Osteocyte (in vitro differentiated cells): ENCODE results near the gene DPY30. TPM values are rescaled to one million over a fixed set of nuclear protein-coding genes. Genes with fewer than 3 reads are reported as not detected.
A peak's percentile ranks its signal among the peaks of the same experiment; 100 is the strongest.

ENCODE experiments used
- DNase-seq: peaks from one replicate; pipeline ENCODE4 v3.0.0; 2021; ENCODE audit warnings: mixed read lengths; ENCODE audit not compliant: unreplicated experiment; ENCODE audit errors: extremely low spot score
- H3K27ac Mint-ChIP-seq: one replicate; pipeline ENCODE4 v1.8.0; 2021; ENCODE audit warnings: mild to moderate bottlenecking, mixed read lengths; ENCODE audit not compliant: unreplicated experiment
- H3K27me3 Mint-ChIP-seq: one replicate; pipeline ENCODE4 v1.8.0; 2021; ENCODE audit warnings: mixed read lengths; ENCODE audit not compliant: unreplicated experiment
- H3K36me3 Mint-ChIP-seq: one replicate; pipeline ENCODE4 v1.8.0; 2021; ENCODE audit warnings: mixed read lengths; ENCODE audit not compliant: unreplicated experiment
- H3K4me1 Mint-ChIP-seq: one replicate; pipeline ENCODE4 v1.8.0; 2021; ENCODE audit warnings: mixed read lengths; ENCODE audit not compliant: unreplicated experiment
- H3K4me3 Mint-ChIP-seq: one replicate; pipeline ENCODE4 v1.8.0; 2021; ENCODE audit warnings: mild to moderate bottlenecking, moderate library complexity, mixed read lengths; ENCODE audit not compliant: unreplicated experiment
- H3K9me3 Mint-ChIP-seq: one replicate; pipeline ENCODE4 v1.8.0; 2021; ENCODE audit warnings: mixed read lengths; ENCODE audit not compliant: unreplicated experiment
- long read RNA-seq: library from polyadenylated mRNA; unstranded; transcript quantifications from one replicate; pipeline ENCODE4 v2.0.0, GENCODE V29; 2021
- total RNA-seq: library from RNA; stranded (reverse); gene quantifications from 2 replicates; pipeline ENCODE4 v1.2.1, GENCODE V29; 2021
- TF ChIP-seq, protein P1 (sequence below): fragments of 200-600 bp; sonication (generic); IDR thresholded peaks from 2 replicates; pipeline ENCODE4 v1.5.0; 2021; ENCODE audit warnings: antibody characterized with exemption, mild to moderate bottlenecking, moderate library complexity

The DPY30 gene
- total RNA-seq: 54.1 and 56.4 TPM in 2 replicates
- long read RNA-seq, transcript DPY30-202 (5 exons, 708 nt): major isoform, 24 of 28 reads
- long read RNA-seq, partial matches to known transcripts: 0 of 28 reads
- long read RNA-seq, other reads (novel, unspliced or antisense): 4 of 28 reads

DNA sequence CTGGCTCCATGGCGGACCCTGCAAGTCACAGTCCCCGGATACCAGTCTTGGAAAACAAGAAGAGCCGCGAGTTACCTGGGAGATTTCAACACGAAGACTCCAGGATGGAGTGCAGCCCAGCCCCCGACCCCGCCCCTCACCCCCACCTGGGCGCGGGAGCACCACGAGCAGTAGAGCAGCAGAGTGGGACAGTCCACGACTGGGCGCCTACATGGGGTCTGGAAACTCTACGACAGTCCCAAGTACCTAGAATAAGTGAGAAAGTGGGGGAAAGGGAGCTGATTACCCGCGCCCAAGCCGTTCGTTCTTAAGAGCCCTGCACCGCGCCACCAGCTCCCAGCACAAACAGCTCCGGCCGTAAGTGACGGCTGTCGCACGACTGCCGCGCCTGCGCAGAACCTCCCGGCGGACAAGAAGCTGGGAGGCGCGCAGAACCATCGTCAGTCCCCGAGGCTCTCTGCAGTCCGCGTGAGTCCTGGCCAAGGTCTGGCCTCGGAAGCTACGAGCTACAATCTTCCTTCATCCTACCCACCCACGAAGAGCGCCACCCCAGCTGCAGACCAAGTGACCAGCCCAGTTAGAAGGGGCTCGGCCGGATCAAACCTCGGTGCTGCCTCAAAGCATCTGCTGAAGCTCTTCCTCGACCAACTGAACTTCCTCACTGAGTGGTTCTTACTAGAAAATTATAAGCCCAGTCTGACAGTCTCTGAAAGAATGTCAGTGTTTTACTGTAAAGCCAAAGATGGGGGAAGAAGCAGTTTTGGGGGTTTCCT is at the start of gene DPY30:
DPY30 (minus strand) TSS at position 359 of the 773 bp plus-strand sequence; CDS start at position 10, 349 bp downstream.
- Mint-ChIP-seq H3K4me1 (peaks cover 12% of the 10 kb centered on the region), H3K27ac (peak within 1 kb of the TSS; percentile 97), H3K36me3 (peaks cover 4% of the 10 kb centered on the region), H3K4me3 (peak within 1 kb of the TSS; percentile 90), H3K9me3 (no peaks in the 10 kb centered on the region), H3K27me3 (no peaks in the 10 kb centered on the region)
- peak; percentile 97 for DNase-seq
- TF ChIP-seq, protein P1, sequence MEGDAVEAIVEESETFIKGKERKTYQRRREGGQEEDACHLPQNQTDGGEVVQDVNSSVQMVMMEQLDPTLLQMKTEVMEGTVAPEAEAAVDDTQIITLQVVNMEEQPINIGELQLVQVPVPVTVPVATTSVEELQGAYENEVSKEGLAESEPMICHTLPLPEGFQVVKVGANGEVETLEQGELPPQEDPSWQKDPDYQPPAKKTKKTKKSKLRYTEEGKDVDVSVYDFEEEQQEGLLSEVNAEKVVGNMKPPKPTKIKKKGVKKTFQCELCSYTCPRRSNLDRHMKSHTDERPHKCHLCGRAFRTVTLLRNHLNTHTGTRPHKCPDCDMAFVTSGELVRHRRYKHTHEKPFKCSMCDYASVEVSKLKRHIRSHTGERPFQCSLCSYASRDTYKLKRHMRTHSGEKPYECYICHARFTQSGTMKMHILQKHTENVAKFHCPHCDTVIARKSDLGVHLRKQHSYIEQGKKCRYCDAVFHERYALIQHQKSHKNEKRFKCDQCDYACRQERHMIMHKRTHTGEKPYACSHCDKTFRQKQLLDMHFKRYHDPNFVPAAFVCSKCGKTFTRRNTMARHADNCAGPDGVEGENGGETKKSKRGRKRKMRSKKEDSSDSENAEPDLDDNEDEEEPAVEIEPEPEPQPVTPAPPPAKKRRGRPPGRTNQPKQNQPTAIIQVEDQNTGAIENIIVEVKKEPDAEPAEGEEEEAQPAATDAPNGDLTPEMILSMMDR: no peak

DNA sequence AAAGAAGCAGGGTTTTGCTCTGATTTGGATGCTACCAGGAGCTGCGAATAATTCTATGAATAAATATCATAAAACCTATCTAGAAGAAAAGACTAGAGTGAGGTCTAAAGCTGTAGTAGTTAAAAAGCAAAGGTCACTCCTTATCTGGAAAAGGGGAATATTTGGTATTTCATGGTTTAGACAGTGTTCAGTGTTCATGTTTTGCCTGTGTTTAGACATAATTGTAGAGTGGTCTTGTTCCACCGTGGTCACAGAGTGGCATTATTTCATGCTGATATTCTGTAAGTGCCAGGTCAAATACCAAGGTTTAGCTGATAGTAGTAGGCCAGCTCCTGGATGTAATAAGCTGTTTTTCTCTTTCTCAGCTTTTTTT is 34.5 kb upstream of the DPY30 start:
- Mint-ChIP-seq H3K36me3 (peaks cover 25% of the 10 kb centered on the region), H3K9me3 (no peaks in the 10 kb centered on the region), H3K4me3 (no peak overlapping the region), H3K27me3 (no peaks in the 10 kb centered on the region), H3K4me1 (peaks cover 8% of the 10 kb centered on the region), H3K27ac (no peak overlapping the region)
- no peak for DNase-seq
- TF ChIP-seq, protein P1: no peak

DNA sequence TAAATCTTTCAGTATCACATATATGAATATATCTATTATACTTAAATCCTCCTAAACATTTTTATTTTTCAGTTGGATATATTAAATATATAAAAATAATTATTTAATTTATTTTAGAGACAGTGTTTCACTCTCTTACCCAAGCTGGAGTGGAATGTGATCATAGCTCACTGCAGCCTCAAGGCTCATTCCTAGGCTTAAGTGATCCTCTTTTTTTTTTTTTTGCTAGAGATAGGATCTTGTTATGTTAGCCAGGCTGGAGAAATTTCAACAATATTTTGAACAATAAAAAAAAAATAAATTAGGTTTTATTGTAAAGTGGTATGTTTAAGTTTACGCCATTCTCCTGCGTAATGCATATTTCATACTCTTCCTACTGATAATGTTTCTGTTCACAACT is 27.9 kb upstream of the DPY30 start:
- no peak overlapping the region for H3K4me3 Mint-ChIP-seq
- H3K27me3 Mint-ChIP-seq: no peaks in the 10 kb centered on the region
- TF ChIP-seq, protein P1: no peak
- H3K9me3 Mint-ChIP-seq: no peaks in the 10 kb centered on the region
- H3K36me3 Mint-ChIP-seq: peaks cover 16% of the 10 kb centered on the region
- no peak for DNase-seq
- H3K27ac Mint-ChIP-seq: no peak overlapping the region
- peaks cover 23% of the 10 kb centered on the region for H3K4me1 Mint-ChIP-seq

DNA sequence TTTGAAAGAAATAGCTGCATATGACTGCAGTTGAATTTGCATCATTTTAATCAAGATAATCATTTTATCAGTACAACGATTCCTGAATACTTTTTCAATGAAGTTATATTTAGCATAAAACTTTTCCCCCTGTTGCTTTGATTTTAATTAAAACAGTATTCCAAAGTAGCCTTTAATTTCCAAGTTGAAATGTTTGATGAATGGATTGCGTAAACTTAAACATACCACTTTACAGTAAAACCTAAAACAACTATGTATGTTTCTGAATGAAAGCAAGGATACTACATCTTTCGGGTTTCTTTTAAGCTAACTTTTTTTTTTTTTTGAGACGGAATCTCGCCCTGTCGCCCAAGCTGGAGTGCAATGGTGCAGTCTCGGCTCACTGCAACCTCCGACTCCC is 25.1 kb upstream of the DPY30 start:
- H3K27me3 Mint-ChIP-seq: no peaks in the 10 kb centered on the region
- no peaks in the 10 kb centered on the region for H3K9me3 Mint-ChIP-seq
- no peak for DNase-seq
- H3K36me3 Mint-ChIP-seq: peaks cover 2% of the 10 kb centered on the region
- H3K4me3 Mint-ChIP-seq: peak overlapping the region; percentile 95
- no peak overlapping the region for H3K27ac Mint-ChIP-seq
- TF ChIP-seq, protein P1: no peak
- H3K4me1 Mint-ChIP-seq: peaks cover 29% of the 10 kb centered on the region

DNA sequence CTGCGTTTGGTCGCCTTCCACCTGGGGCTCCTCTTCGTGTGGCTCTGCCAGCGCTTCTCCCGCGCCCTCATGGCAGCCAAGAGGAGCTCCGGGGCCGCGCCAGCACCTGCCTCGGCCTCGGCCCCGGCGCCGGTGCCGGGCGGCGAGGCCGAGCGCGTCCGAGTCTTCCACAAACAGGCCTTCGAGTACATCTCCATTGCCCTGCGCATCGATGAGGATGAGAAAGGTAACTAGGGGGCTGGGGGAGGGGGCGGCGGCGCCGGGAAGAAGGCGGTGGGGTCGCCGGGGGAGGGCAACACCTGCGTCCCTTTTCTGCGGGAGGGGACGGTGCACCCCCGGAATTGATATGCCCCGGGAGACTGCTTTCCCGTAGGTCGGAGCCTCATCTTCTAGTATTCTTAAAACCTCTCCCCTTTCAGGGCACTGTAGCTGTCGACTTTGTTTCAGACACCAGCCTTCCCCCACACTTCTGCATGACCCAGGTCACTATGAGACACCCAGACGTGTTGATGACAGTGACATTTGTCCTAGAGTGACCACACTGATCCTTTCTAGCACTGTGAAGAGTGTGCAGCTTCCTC is 24.5 kb upstream of the DPY30 start:
- peaks cover 29% of the 10 kb centered on the region for H3K4me1 Mint-ChIP-seq
- TF ChIP-seq, protein P1: no peak
- no peak for DNase-seq
- peaks cover 2% of the 10 kb centered on the region for H3K36me3 Mint-ChIP-seq
- H3K27ac Mint-ChIP-seq: peak overlapping the region; percentile 75
- H3K9me3 Mint-ChIP-seq: no peaks in the 10 kb centered on the region
- no peaks in the 10 kb centered on the region for H3K27me3 Mint-ChIP-seq
- peak overlapping the region; percentile 95 for H3K4me3 Mint-ChIP-seq
